ENCODE data around the gene GPX5.

- TF ChIP-seq CTCF (IDR thresholded peaks at IDR 0.05) (no peak), POLR2AphosphoS5 (IDR thresholded peaks at IDR 0.05) (no peak)
Measured at GRCh38 chr6:28478518-28478917, 47.2 kb upstream of the GPX5 start.
